ENCODE measurements around the gene RNU1-4. TPM values are rescaled to one million over a fixed set of nuclear protein-coding genes. Genes with fewer than 3 reads are reported as not detected.
"Not testable (repeated sequence)": the region's sequence is repeated elsewhere in the genome, so short reads cannot be mapped to it uniquely, and the experiment has no call there.

RNU1-4 gene
- total and polyA plus RNA-seq, 2 of the 13 experiments (the other 11 are each of a cell fraction or from before 2014, with no cell fraction given): under 0.01 to 11,018 TPM

GRCh38 chr1:16765731-16766605 lies 25.7 kb downstream of the RNU1-4 start:
- BruUV-seq (replicated peaks); H3K27me3 ChIP-seq (ENCODE audit: control insufficient read depth in 1 of 2, insufficient read depth in 2 of 2, low read length in 2 of 2); CTCF ChIA-PET (ENCODE audit: low intra/inter-chr PET ratio, low total read pairs); in situ Hi-C loops (cut with HindIII; ENCODE audit: extremely low pct_ligation_motif_present, low pct_unique_long_range_greater_than_20kb); H2AFZ ChIP-seq (ENCODE audit: low read length); H3K9me3 ChIP-seq (ENCODE audit: low read length); intact Hi-C loops (cut with micrococcal nuclease; ENCODE audit: unreplicated experiment); POLR2A ChIA-PET; FAIRE-seq; H3K36me3 ChIP-seq (replicated peaks in 1 of 2; ENCODE audit: control insufficient read depth in 1 of 2, insufficient read depth in 2 of 2, low read length in 2 of 2); H3K79me2 ChIP-seq (ENCODE audit: insufficient read depth, low read length); DNase-seq (ENCODE audit: low spot score); H4K20me1 ChIP-seq (ENCODE audit: insufficient read depth, low read length): not testable (repeated sequence)
- Histone ChIP-seq H3K4me2 (ENCODE audit: low read depth, low read length) (peak overlapping the region; percentile 95), H3K9ac (ENCODE audit: insufficient read depth, low read depth, low read length) (peak overlapping the region; percentile 76), H3K4me1 (ENCODE audit: insufficient read depth, low read length) (peaks cover 54% of the 10 kb centered on the region), H3K27ac (ENCODE audit: extremely low read length, insufficient read depth, low read length) (peak overlapping the region; percentile 95), H3K4me3 (replicated peaks in 1 of 3; ENCODE audit: insufficient read depth in 1 of 3, low read depth in 2 of 3, low read length in 3 of 3) (peak overlapping the region in 2 of 3 experiments; percentile 19 to 65; a peak in 3 of 6 replicates)
- WGBS (ENCODE audit: low lambda C conversion rate): 73% methylated on average over 27 of the region's 31 CpGs
- peak; percentile 15 for ATAC-seq
- peak; percentile 17 for TF ChIP-seq YY1 (IDR thresholded peaks at IDR 0.05; ENCODE audit: insufficient read depth, insufficient replicate concordance, low read depth, low read length)
- peak; percentile 35 for TF ChIP-seq RBM39 (IDR thresholded peaks at IDR 0.05; ENCODE audit: low read depth, low read length, poor library complexity, severe bottlenecking)
- TF ChIP-seq ZNF704 (CRISPR knock-in tag; IDR thresholded peaks at IDR 0.05; ENCODE audit: borderline replicate concordance): 0 out of 2 replicates have a peak, but pooled peaks have one; percentile 6
- peak; percentile 1; the same call in 1 of the 2 replicates for TF ChIP-seq RARA (CRISPR knock-in tag; IDR thresholded peaks at IDR 0.05)
